GM21529 (cell line): ENCODE results near the gene IL4R.
"Not testable (repeated sequence)": the region's sequence is repeated elsewhere in the genome, so short reads cannot be mapped to it uniquely, and the experiment has no call there.

Source experiments
- ATAC-seq: cut with Tn5 transposase; IDR thresholded peaks from one replicate; pipeline ENCODE4 v1.9.1; 2021; ENCODE audit not compliant: unreplicated experiment

IL4R gene

GRCh38 chr16:27287887-27288286 is 25.9 kb upstream of the IL4R start:
- ATAC-seq = no peak

- ATAC-seq = not testable (repeated sequence)
Observed at GRCh38 chr16:27288313-27288712, 25.5 kb upstream of the IL4R start.

- ATAC-seq = no peak
Observed at GRCh38 chr16:27289669-27290068, 24.1 kb upstream of the IL4R start.

- no peak for ATAC-seq
Observed at GRCh38 chr16:27290562-27290961, 23.2 kb upstream of the IL4R start.

GRCh38 chr16:27291106-27291505 is 22.7 kb upstream of the IL4R start:
- ATAC-seq = no peak

- no peak for ATAC-seq
Observed at GRCh38 chr16:27291722-27292240, 22.0 kb upstream of the IL4R start.

- no peak for ATAC-seq
Observed at GRCh38 chr16:27293343-27293742, 20.4 kb upstream of the IL4R start.

- no peak for ATAC-seq
Observed at GRCh38 chr16:27298132-27298531, 15.6 kb upstream of the IL4R start.

GRCh38 chr16:27301236-27301861 is 12.4 kb upstream of the IL4R start:
- no peak for ATAC-seq

- no peak for ATAC-seq
Observed at GRCh38 chr16:27302126-27302525, 11.6 kb upstream of the IL4R start.

GRCh38 chr16:27303256-27304100 is 10.3 kb upstream of the IL4R start:
- no peak for ATAC-seq

GRCh38 chr16:27304102-27304501 is 9.7 kb upstream of the IL4R start:
- no peak for ATAC-seq

GRCh38 chr16:27304881-27305745 is 8.7 kb upstream of the IL4R start:
- ATAC-seq = no peak

GRCh38 chr16:27305839-27306442 is 7.8 kb upstream of the IL4R start:
- ATAC-seq = no peak

GRCh38 chr16:27308792-27309191 is 5.0 kb upstream of the IL4R start:
- no peak for ATAC-seq

GRCh38 chr16:27310576-27311447 is 3.0 kb upstream of the IL4R start:
- no peak for ATAC-seq

GRCh38 chr16:27311448-27311830 is 2.3 kb upstream of the IL4R start:
- ATAC-seq = no peak

- ATAC-seq = no peak
Observed at GRCh38 chr16:27311897-27312303, 1.9 kb upstream of the IL4R start.

- ATAC-seq = no peak
Observed at GRCh38 chr16:27312580-27313421, 973 bp upstream of the IL4R start.
